Activated CD4-positive, alpha-beta T cell treated with anti-CD3 and anti-CD28 coated beads, Interleukin-2, amount 50 U/mL, for 48 hours (primary cell): ENCODE data around the gene ERBB2.

Experiments used
- DNase-seq, 2 experiments: peaks; one replicate each; pipeline ENCODE4 v3.0.0-alpha.2; 2020

ERBB2 gene

GRCh38 chr17:39699818-39700147 is at the start of gene ERBB2:
Gene ERBB2 (plus strand): TSS chr17:39700064. CDS start chr17:39700239, 175 bp downstream.
- no peak for DNase-seq

GRCh38 chr17:39650121-39650579 is 49.7 kb upstream of the ERBB2 start:
- no peak for DNase-seq

- no peak for DNase-seq
Measured at GRCh38 chr17:39651923-39652586, 47.8 kb upstream of the ERBB2 start.

- no peak for DNase-seq
Measured at GRCh38 chr17:39652587-39653315, 47.1 kb upstream of the ERBB2 start.

GRCh38 chr17:39653316-39653661 is 46.6 kb upstream of the ERBB2 start:
- DNase-seq = no peak

GRCh38 chr17:39653662-39654331 is 46.1 kb upstream of the ERBB2 start:
- DNase-seq = peak; percentile 89 to 90

GRCh38 chr17:39655105-39655504 is 44.8 kb upstream of the ERBB2 start:
- no peak for DNase-seq

GRCh38 chr17:39658346-39658745 is 41.5 kb upstream of the ERBB2 start:
- no peak for DNase-seq

- DNase-seq = no peak
Measured at GRCh38 chr17:39658760-39659159, 41.1 kb upstream of the ERBB2 start.

GRCh38 chr17:39659279-39660010 is 40.4 kb upstream of the ERBB2 start:
- no peak for DNase-seq

GRCh38 chr17:39660011-39660360 is 39.9 kb upstream of the ERBB2 start:
- no peak for DNase-seq

- DNase-seq = no peak
Measured at GRCh38 chr17:39660397-39661385, 39.2 kb upstream of the ERBB2 start.

GRCh38 chr17:39661744-39662541 is 37.9 kb upstream of the ERBB2 start:
- DNase-seq = no peak

GRCh38 chr17:39662551-39663339 is 37.1 kb upstream of the ERBB2 start:
- DNase-seq = no peak

- DNase-seq = no peak
Measured at GRCh38 chr17:39663340-39663687, 36.5 kb upstream of the ERBB2 start.

- no peak for DNase-seq
Measured at GRCh38 chr17:39663688-39664580, 35.9 kb upstream of the ERBB2 start.

- DNase-seq = no peak
Measured at GRCh38 chr17:39664581-39665561, 35.0 kb upstream of the ERBB2 start, which contains the start of gene TCAP. Gene TCAP (plus strand): TSS chr17:39665349. CDS start chr17:39665360, 11 bp downstream.

GRCh38 chr17:39665642-39666224 is 34.1 kb upstream of the ERBB2 start:
- peak in 1 of 2 experiments; percentile 18 for DNase-seq
